Measurements from ENCODE around the gene ABI3BP. TPM values are rescaled to one million over a fixed set of nuclear protein-coding genes. Genes with fewer than 3 reads are reported as not detected.

ABI3BP gene
- total RNA-seq, 1 experiment from 2014 or later, result 3.1 TPM

- no peak overlapping the region for H3K27ac Mint-ChIP-seq (ENCODE audit: low read depth, unreplicated experiment)
- ChIA-PET CTCF (interaction anchor here (0.7 kb wide), 1 partner anchor 9 kb away, joined by 3 read pairs; no protein-coding TSS in a partner anchor), POLR2A (interaction anchor here (1.2 kb wide), 1 partner anchor 21 kb away, joined by 5 read pairs; the partner anchor contains the start of gene ABI3BP)
- H3K9me3 Mint-ChIP-seq (ENCODE audit: unreplicated experiment), result no peaks in the 10 kb centered on the region
- peaks cover 6% of the 10 kb centered on the region for H3K4me1 Mint-ChIP-seq (ENCODE audit: insufficient read depth, unreplicated experiment)
- no peak overlapping the region for H3K4me3 Mint-ChIP-seq (ENCODE audit: unreplicated experiment)
- TF ChIP-seq CTCF (IDR thresholded peaks at IDR 0.05; ENCODE audit: unreplicated experiment), result no peak
- no TSS peak for BruUV-seq (replicated peaks)
- no peaks in the 10 kb centered on the region for H3K27me3 Mint-ChIP-seq (ENCODE audit: insufficient read depth, unreplicated experiment)
- no peaks in the 10 kb centered on the region for H3K36me3 Mint-ChIP-seq (ENCODE audit: insufficient read depth, unreplicated experiment)
- intact Hi-C loops (cut with micrococcal nuclease), result no loop called here
- no peak for DNase-seq (ENCODE audit: unreplicated experiment)
Measured at GRCh38 chr3:100972867-100973266, 20.4 kb downstream of the ABI3BP start.

- H3K36me3 Mint-ChIP-seq (ENCODE audit: insufficient read depth, unreplicated experiment), result no peaks in the 10 kb centered on the region
- intact Hi-C loops (cut with micrococcal nuclease), result no loop called here
- H3K4me1 Mint-ChIP-seq (ENCODE audit: insufficient read depth, unreplicated experiment), result peaks cover 6% of the 10 kb centered on the region
- H3K27ac Mint-ChIP-seq (ENCODE audit: low read depth, unreplicated experiment), result no peak overlapping the region
- H3K4me3 Mint-ChIP-seq (ENCODE audit: unreplicated experiment), result no peak overlapping the region
- no peaks in the 10 kb centered on the region for H3K9me3 Mint-ChIP-seq (ENCODE audit: unreplicated experiment)
- CTCF ChIA-PET, result no interaction called here
- H3K27me3 Mint-ChIP-seq (ENCODE audit: insufficient read depth, unreplicated experiment), result no peaks in the 10 kb centered on the region
- POLR2A ChIA-PET, result interaction anchor here (1.2 kb wide), 1 partner anchor 21 kb away, joined by 5 read pairs; the partner anchor contains the start of gene ABI3BP
- no peak for TF ChIP-seq CTCF (IDR thresholded peaks at IDR 0.05; ENCODE audit: unreplicated experiment)
- no peak for DNase-seq (ENCODE audit: unreplicated experiment)
- BruUV-seq (replicated peaks), result no TSS peak
Measured at GRCh38 chr3:100972301-100972844, 20.8 kb downstream of the ABI3BP start.

- no peak for DNase-seq (ENCODE audit: unreplicated experiment)
- Mint-ChIP-seq H3K9me3 (ENCODE audit: unreplicated experiment) (no peaks in the 10 kb centered on the region), H3K27me3 (ENCODE audit: insufficient read depth, unreplicated experiment) (no peaks in the 10 kb centered on the region), H3K4me1 (ENCODE audit: insufficient read depth, unreplicated experiment) (peaks cover 6% of the 10 kb centered on the region), H3K27ac (ENCODE audit: low read depth, unreplicated experiment) (no peak overlapping the region), H3K36me3 (ENCODE audit: insufficient read depth, unreplicated experiment) (no peaks in the 10 kb centered on the region), H3K4me3 (ENCODE audit: unreplicated experiment) (no peak overlapping the region)
- POLR2A ChIA-PET, result interaction anchor here (0.7 to 1.2 kb wide), 2 partner anchors 11 to 22 kb away, joined by 3 to 5 read pairs; partner anchors contain the start of gene ABI3BP
- CTCF ChIA-PET, result no interaction called here
- TF ChIP-seq CTCF (IDR thresholded peaks at IDR 0.05; ENCODE audit: unreplicated experiment), result no peak
- intact Hi-C loops (cut with micrococcal nuclease), result no loop called here
- no TSS peak for BruUV-seq (replicated peaks)
Measured at GRCh38 chr3:100971798-100972197, 21.4 kb downstream of the ABI3BP start.

GRCh38 chr3:100970477-100970990 is 22.7 kb downstream of the ABI3BP start:
- Mint-ChIP-seq H3K9me3 (ENCODE audit: unreplicated experiment) (no peaks in the 10 kb centered on the region), H3K27me3 (ENCODE audit: insufficient read depth, unreplicated experiment) (no peaks in the 10 kb centered on the region), H3K4me1 (ENCODE audit: insufficient read depth, unreplicated experiment) (peaks cover 6% of the 10 kb centered on the region), H3K27ac (ENCODE audit: low read depth, unreplicated experiment) (no peak overlapping the region), H3K36me3 (ENCODE audit: insufficient read depth, unreplicated experiment) (no peaks in the 10 kb centered on the region), H3K4me3 (ENCODE audit: unreplicated experiment) (no peak overlapping the region)
- ChIA-PET CTCF (interaction anchor here (0.6 kb wide), 2 partner anchors 10 to 92 kb away, joined by 3 read pairs; no protein-coding TSS in a partner anchor), POLR2A (interaction anchor here (0.6 kb wide), 1 partner anchor 13 kb away, joined by 3 read pairs; no protein-coding TSS in a partner anchor)
- no TSS peak for BruUV-seq (replicated peaks)
- intact Hi-C loops (cut with micrococcal nuclease), result no loop called here
- DNase-seq (ENCODE audit: unreplicated experiment), result no peak
- TF ChIP-seq CTCF (IDR thresholded peaks at IDR 0.05; ENCODE audit: unreplicated experiment), result no peak
